ENCODE data around the gene CNST.

GRCh38 chr1:246661451-246661850, 95.2 kb downstream of the CNST start:
- TF ChIP-seq POLR2A (IDR thresholded peaks at IDR 0.05; ENCODE audit: low read depth, low read length): no peak
- TF ChIP-seq POLR2AphosphoS5 (IDR thresholded peaks at IDR 0.05; ENCODE audit: low read depth, low read length): no peak
- TF ChIP-seq TAF1 (IDR thresholded peaks at IDR 0.05; ENCODE audit: low read depth, low read length): no peak
- TF ChIP-seq POU2F2 (IDR thresholded peaks at IDR 0.05; ENCODE audit: low read depth, low read length): no peak
